HepG2 (cell line): ENCODE measurements around the gene C1QTNF1. TPM values are rescaled to one million over a fixed set of nuclear protein-coding genes. Genes with fewer than 3 reads are reported as not detected.
A peak's percentile ranks its signal among the peaks of the same experiment; 100 is the strongest.

ENCODE experiments used
- HOXA9 ChIP-seq: sonication (generic); formaldehyde crosslinking; IDR thresholded peaks from 2 replicates; pipeline ENCODE4 v1.8.1; 2022; ENCODE audit warnings: missing genetic modification reagents, mild to moderate bottlenecking, moderate library complexity, borderline replicate concordance
- ISL2 ChIP-seq: sonication (generic); formaldehyde crosslinking; IDR thresholded peaks from 2 replicates; pipeline ENCODE4 v1.5.0; 2020; ENCODE audit warnings: missing genetic modification reagents
- KDM2A ChIP-seq: sonication (generic); formaldehyde crosslinking; IDR thresholded peaks from 2 replicates; pipeline ENCODE4 v1.4.0; 2020; ENCODE audit warnings: low read depth, missing genetic modification reagents, borderline replicate concordance
- MYNN ChIP-seq: sonication (generic); formaldehyde crosslinking; IDR thresholded peaks from 2 replicates; pipeline ENCODE4 v1.4.0; 2020; ENCODE audit warnings: mild to moderate bottlenecking, low read depth, missing genetic modification reagents
- NFRKB ChIP-seq: fragments of 450-650 bp; IDR thresholded peaks from 2 replicates; pipeline ENCODE4 v1.6.1; 2017
- POLR2AphosphoS2 ChIP-seq: IDR thresholded peaks from 2 replicates; pipeline ENCODE4 v1.6.1; 2011; ENCODE audit warnings: low read depth, low read length, improper control_type of control experiment
- SMAD9 ChIP-seq: sonication (generic); formaldehyde crosslinking; IDR thresholded peaks from 2 replicates; pipeline ENCODE4 v1.5.1; 2020; ENCODE audit warnings: mild to moderate bottlenecking, missing genetic modification reagents
- TGIF2 ChIP-seq: IDR thresholded peaks from 2 replicates; pipeline ENCODE4 v1.6.1; 2016; ENCODE audit warnings: control low read depth, missing compliant biosample characterization
- ZMAT3 ChIP-seq: sonication (generic); formaldehyde crosslinking; conservative IDR thresholded peaks from 2 replicates; pipeline ENCODE4 v1.7.0; 2021; ENCODE audit warnings: missing genetic modification reagents
- ZNF431 ChIP-seq: sonication (generic); formaldehyde crosslinking; IDR thresholded peaks from 2 replicates; pipeline ENCODE4 v1.9.0; 2022; ENCODE audit warnings: missing genetic modification reagents, low read depth, mild to moderate bottlenecking, borderline replicate concordance
- ZNF546 ChIP-seq: sonication (generic); formaldehyde crosslinking; conservative IDR thresholded peaks from 2 replicates; pipeline ENCODE4 v1.8.1; 2023; ENCODE audit warnings: mild to moderate bottlenecking, missing genetic modification reagents
- ZNF713 ChIP-seq: sonication (generic); formaldehyde crosslinking; IDR thresholded peaks from 2 replicates; pipeline ENCODE4 v1.4.0; 2020; ENCODE audit warnings: mild to moderate bottlenecking, missing genetic modification reagents
- ZNF724P ChIP-seq: sonication (generic); formaldehyde crosslinking; IDR thresholded peaks from 2 replicates; pipeline ENCODE4 v1.8.0; 2022; ENCODE audit warnings: missing genetic modification reagents, borderline replicate concordance
- polyA plus RNA-seq, 8 experiments: library from polyadenylated mRNA; depleted of rRNA in 3 of 8; stranded (reverse) in 7 of 8; unstranded in 1 of 8; fragments of >200 nt; fragmentation: Illumina TruSeq in 4 of 8; extraction: Trizol in 4 of 8; gene quantifications; 2 replicates each; pipeline versions ENCODE4 v1.2.1 to v1.2.3, GENCODE V29; 2011 to 2016; ENCODE audit warnings: low read depth in 4 of 8, missing spikeins in 1 of 8, mixed read lengths in 1 of 8; ENCODE audit not compliant: insufficient read depth in 1 of 8
- total RNA-seq, 5 experiments: library from RNA; depleted of rRNA; stranded (reverse); fragments of >200 nt; fragmentation: Illumina TruSeq; extraction: Trizol; gene quantifications; 2 replicates each; pipeline ENCODE4 v1.2.3, GENCODE V29; 2016; ENCODE audit warnings: low read depth in 1 of 5
- TF ChIP-seq, protein P1 (sequence below): sonication (generic); formaldehyde crosslinking; IDR thresholded peaks from 2 replicates; pipeline ENCODE4 v1.4.0; 2020; ENCODE audit warnings: missing genetic modification reagents
- TF ChIP-seq, protein P2 (sequence below): IDR thresholded peaks from 2 replicates; pipeline ENCODE4 v1.6.1; 2016; ENCODE audit warnings: mild to moderate bottlenecking
- TF ChIP-seq, protein P3 (sequence below): sonication (generic); formaldehyde crosslinking; IDR thresholded peaks from 2 replicates; pipeline ENCODE4 v1.4.0; 2020; ENCODE audit warnings: missing genetic modification reagents; ENCODE audit errors: not compliant biosample characterization
- TF ChIP-seq, protein P4 (sequence below): sonication (generic); formaldehyde crosslinking; IDR thresholded peaks from 2 replicates; pipeline ENCODE4 v1.4.0; 2020; ENCODE audit warnings: missing genetic modification reagents, borderline replicate concordance

C1QTNF1 gene
- total and polyA plus RNA-seq, 2 of the 13 experiments (the other 11 are each of a cell fraction or from before 2014, with no cell fraction given): 0.18 to 0.86 TPM

DNA sequence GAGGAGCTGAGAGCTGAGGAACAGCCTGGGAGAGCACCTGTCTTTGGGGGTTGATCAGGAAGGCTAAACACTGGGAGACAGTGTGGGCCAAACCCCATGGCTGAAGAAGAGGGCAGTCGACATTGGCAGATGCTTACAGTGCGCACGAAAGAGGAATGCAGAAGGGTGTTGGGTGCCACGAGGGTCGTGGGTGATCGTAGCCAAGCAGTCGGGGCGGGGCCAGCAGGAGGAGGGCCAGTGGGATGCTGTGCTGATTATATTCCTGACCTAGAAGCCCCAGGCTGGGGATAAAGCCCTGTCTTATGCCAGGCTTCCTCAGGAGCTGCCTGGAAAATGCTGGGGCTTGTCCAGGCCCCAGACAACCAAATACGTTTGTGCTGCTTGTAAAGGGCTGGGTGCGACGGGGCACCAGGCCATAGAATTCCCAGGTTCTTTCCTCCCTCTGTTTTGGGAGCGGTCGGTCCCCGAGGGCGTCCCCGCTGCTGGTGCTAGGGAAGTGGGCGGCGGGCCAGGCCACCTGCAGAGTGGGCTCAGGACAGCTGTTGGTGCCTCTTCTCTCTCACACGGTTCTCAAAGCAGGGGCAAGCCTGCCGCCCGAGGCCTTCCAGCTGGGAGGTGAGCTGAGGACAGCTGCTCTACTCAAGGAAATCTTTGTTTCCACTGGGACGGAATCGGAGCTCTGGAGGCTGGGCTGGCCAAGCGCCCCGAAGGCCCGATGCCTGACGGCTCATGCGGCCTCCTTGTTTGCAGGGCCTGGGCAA, 10.0 kb downstream of the C1QTNF1 start (continued):
- TF ChIP-seq, protein P1, sequence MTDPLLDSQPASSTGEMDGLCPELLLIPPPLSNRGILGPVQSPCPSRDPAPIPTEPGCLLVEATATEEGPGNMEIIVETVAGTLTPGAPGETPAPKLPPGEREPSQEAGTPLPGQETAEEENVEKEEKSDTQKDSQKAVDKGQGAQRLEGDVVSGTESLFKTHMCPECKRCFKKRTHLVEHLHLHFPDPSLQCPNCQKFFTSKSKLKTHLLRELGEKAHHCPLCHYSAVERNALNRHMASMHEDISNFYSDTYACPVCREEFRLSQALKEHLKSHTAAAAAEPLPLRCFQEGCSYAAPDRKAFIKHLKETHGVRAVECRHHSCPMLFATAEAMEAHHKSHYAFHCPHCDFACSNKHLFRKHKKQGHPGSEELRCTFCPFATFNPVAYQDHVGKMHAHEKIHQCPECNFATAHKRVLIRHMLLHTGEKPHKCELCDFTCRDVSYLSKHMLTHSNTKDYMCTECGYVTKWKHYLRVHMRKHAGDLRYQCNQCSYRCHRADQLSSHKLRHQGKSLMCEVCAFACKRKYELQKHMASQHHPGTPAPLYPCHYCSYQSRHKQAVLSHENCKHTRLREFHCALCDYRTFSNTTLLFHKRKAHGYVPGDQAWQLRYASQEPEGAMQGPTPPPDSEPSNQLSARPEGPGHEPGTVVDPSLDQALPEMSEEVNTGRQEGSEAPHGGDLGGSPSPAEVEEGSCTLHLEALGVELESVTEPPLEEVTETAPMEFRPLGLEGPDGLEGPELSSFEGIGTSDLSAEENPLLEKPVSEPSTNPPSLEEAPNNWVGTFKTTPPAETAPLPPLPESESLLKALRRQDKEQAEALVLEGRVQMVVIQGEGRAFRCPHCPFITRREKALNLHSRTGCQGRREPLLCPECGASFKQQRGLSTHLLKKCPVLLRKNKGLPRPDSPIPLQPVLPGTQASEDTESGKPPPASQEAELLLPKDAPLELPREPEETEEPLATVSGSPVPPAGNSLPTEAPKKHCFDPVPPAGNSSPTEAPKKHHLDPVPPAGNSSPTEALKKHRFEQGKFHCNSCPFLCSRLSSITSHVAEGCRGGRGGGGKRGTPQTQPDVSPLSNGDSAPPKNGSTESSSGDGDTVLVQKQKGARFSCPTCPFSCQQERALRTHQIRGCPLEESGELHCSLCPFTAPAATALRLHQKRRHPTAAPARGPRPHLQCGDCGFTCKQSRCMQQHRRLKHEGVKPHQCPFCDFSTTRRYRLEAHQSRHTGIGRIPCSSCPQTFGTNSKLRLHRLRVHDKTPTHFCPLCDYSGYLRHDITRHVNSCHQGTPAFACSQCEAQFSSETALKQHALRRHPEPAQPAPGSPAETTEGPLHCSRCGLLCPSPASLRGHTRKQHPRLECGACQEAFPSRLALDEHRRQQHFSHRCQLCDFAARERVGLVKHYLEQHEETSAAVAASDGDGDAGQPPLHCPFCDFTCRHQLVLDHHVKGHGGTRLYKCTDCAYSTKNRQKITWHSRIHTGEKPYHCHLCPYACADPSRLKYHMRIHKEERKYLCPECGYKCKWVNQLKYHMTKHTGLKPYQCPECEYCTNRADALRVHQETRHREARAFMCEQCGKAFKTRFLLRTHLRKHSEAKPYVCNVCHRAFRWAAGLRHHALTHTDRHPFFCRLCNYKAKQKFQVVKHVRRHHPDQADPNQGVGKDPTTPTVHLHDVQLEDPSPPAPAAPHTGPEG (CRISPR knock-in tag): no peak
- TF ChIP-seq TGIF2 (CRISPR knock-in tag) (no peak), ZNF431 (no peak), ZNF546 (CRISPR knock-in tag) (no peak), KDM2A (CRISPR knock-in tag) (0 out of 2 replicates have a peak, but pooled peaks have one; percentile 18), ISL2 (no peak), POLR2AphosphoS2 (no peak), HOXA9 (CRISPR knock-in tag) (no peak), ZMAT3 (CRISPR knock-in tag) (no peak), ZNF713 (CRISPR knock-in tag) (no peak), MYNN (CRISPR knock-in tag) (no peak), SMAD9 (CRISPR knock-in tag) (no peak), ZNF724P (no peak), NFRKB (no peak)
- TF ChIP-seq, protein P2, sequence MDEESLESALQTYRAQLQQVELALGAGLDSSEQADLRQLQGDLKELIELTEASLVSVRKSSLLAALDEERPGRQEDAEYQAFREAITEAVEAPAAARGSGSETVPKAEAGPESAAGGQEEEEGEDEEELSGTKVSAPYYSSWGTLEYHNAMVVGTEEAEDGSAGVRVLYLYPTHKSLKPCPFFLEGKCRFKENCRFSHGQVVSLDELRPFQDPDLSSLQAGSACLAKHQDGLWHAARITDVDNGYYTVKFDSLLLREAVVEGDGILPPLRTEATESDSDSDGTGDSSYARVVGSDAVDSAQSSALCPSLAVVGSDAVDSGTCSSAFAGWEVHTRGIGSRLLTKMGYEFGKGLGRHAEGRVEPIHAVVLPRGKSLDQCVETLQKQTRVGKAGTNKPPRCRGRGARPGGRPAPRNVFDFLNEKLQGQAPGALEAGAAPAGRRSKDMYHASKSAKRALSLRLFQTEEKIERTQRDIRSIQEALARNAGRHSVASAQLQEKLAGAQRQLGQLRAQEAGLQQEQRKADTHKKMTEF (CRISPR knock-in tag): no peak
- TF ChIP-seq, protein P3, sequence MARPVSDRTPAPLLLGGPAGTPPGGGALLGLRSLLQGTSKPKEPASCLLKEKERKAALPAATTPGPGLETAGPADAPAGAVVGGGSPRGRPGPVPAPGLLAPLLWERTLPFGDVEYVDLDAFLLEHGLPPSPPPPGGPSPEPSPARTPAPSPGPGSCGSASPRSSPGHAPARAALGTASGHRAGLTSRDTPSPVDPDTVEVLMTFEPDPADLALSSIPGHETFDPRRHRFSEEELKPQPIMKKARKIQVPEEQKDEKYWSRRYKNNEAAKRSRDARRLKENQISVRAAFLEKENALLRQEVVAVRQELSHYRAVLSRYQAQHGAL (CRISPR knock-in tag): no peak
- TF ChIP-seq, protein P4, sequence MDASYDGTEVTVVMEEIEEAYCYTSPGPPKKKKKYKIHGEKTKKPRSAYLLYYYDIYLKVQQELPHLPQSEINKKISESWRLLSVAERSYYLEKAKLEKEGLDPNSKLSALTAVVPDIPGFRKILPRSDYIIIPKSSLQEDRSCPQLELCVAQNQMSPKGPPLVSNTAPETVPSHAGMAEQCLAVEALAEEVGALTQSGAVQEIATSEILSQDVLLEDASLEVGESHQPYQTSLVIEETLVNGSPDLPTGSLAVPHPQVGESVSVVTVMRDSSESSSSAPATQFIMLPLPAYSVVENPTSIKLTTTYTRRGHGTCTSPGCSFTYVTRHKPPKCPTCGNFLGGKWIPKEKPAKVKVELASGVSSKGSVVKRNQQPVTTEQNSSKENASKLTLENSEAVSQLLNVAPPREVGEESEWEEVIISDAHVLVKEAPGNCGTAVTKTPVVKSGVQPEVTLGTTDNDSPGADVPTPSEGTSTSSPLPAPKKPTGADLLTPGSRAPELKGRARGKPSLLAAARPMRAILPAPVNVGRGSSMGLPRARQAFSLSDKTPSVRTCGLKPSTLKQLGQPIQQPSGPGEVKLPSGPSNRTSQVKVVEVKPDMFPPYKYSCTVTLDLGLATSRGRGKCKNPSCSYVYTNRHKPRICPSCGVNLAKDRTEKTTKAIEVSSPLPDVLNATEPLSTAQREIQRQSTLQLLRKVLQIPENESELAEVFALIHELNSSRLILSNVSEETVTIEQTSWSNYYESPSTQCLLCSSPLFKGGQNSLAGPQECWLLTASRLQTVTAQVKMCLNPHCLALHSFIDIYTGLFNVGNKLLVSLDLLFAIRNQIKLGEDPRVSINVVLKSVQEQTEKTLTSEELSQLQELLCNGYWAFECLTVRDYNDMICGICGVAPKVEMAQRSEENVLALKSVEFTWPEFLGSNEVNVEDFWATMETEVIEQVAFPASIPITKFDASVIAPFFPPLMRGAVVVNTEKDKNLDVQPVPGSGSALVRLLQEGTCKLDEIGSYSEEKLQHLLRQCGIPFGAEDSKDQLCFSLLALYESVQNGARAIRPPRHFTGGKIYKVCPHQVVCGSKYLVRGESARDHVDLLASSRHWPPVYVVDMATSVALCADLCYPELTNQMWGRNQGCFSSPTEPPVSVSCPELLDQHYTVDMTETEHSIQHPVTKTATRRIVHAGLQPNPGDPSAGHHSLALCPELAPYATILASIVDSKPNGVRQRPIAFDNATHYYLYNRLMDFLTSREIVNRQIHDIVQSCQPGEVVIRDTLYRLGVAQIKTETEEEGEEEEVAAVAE (CRISPR knock-in tag): no peak
